T-helper 2 cell (primary cell): ENCODE data around the gene RPS6KA2.

Source experiments
- DNase-seq, 5 experiments: peaks; one replicate each; pipeline versions ENCODE4 v3.0.0 to v3.0.0-alpha.2; 2012 to 2022
- total RNA-seq, 2 donors: gene quantifications; one replicate each; lab custom pipeline; 2026; lab: John Stamatoyannopoulos, UW

Gene RPS6KA2
- total RNA-seq, result 5.0 to 7.2 reads per million in 2 donors

- peak; percentile 99 to 100 (median 100) for DNase-seq
Observed at GRCh38 chr6:166627033-166627874, at the start of gene RPS6KA2. Gene RPS6KA2, minus strand, starts transcription at chr6:166627251. Its CDS starts 232 bp downstream, at chr6:166627019.

- no peak for DNase-seq
Observed at GRCh38 chr6:166676270-166676860, 49.3 kb upstream of the RPS6KA2 start.

GRCh38 chr6:166675736-166676135 lies 48.7 kb upstream of the RPS6KA2 start:
- no peak for DNase-seq

- DNase-seq, result no peak
Observed at GRCh38 chr6:166673309-166673708, 46.3 kb upstream of the RPS6KA2 start.

- no peak for DNase-seq
Observed at GRCh38 chr6:166672624-166673206, 45.7 kb upstream of the RPS6KA2 start.

- DNase-seq, result no peak
Observed at GRCh38 chr6:166672146-166672545, 45.1 kb upstream of the RPS6KA2 start.

- no peak for DNase-seq
Observed at GRCh38 chr6:166671434-166672081, 44.5 kb upstream of the RPS6KA2 start.

- no peak for DNase-seq
Observed at GRCh38 chr6:166670894-166671293, 43.8 kb upstream of the RPS6KA2 start.

GRCh38 chr6:166670013-166670412 lies 43.0 kb upstream of the RPS6KA2 start:
- DNase-seq, result no peak

- DNase-seq, result no peak
Observed at GRCh38 chr6:166667796-166668610, 41.0 kb upstream of the RPS6KA2 start.

- no peak for DNase-seq
Observed at GRCh38 chr6:166664135-166664534, 37.1 kb upstream of the RPS6KA2 start.

- DNase-seq, result no peak
Observed at GRCh38 chr6:166663568-166663967, 36.5 kb upstream of the RPS6KA2 start.

- DNase-seq, result no peak
Observed at GRCh38 chr6:166662690-166663089, 35.6 kb upstream of the RPS6KA2 start.

GRCh38 chr6:166661327-166662085 lies 34.5 kb upstream of the RPS6KA2 start:
- DNase-seq, result no peak

GRCh38 chr6:166660157-166660688 lies 33.2 kb upstream of the RPS6KA2 start:
- DNase-seq, result no peak

- DNase-seq, result no peak
Observed at GRCh38 chr6:166659581-166659980, 32.5 kb upstream of the RPS6KA2 start.

- no peak for DNase-seq
Observed at GRCh38 chr6:166658792-166659150, 31.7 kb upstream of the RPS6KA2 start.

GRCh38 chr6:166658115-166658791 lies 31.2 kb upstream of the RPS6KA2 start:
- DNase-seq, result no peak

- no peak for DNase-seq
Observed at GRCh38 chr6:166657531-166657930, 30.5 kb upstream of the RPS6KA2 start.

- no peak for DNase-seq
Observed at GRCh38 chr6:166656230-166657151, 29.4 kb upstream of the RPS6KA2 start.
